Measurements from ENCODE around the gene HOPX.

The HOPX gene

DNA sequence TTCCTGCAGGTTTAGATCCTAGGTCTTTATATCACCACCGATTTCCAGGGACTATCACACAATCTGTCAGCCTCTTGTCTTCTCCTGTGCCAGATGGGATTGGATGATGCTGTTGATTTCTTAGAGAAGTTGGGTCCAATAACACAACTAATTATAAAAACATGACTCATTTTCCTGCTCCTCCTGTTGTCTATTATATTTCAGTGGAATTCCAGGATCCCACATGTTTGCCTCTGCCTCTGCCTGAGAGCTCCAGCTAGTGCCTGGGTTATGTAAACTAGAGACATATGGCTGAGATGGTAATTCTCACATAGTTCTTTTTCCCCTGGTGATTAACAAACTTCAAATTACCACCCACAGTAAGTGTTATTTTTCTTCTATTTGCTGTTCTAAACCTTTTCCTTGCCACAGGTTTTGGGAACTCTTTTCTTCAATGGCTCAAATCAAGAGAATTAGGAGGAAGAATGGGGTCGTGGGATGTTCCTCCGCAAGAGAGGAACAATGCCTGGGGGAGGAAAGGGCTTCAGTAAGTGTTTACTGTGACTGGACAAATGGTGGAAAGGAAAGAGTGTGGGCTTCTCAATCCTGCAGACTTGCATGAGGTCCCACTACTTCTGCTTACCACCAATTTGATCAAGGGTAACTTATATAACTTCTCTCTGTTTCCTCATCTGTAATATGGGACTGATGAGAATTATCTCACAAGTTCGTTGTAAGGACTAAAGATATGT, 3.4 kb upstream of the HOPX start:
- H3K27me3 ChIP-seq (ENCODE audit: insufficient read depth, poor library complexity, severe bottlenecking) = no peaks in the 10 kb centered on the region
- no peak overlapping the region for H3K4me3 ChIP-seq (replicated peaks; ENCODE audit: insufficient read depth, low read length)
- H3K27ac ChIP-seq (replicated peaks) = no peak overlapping the region
- TF ChIP-seq, protein P1, sequence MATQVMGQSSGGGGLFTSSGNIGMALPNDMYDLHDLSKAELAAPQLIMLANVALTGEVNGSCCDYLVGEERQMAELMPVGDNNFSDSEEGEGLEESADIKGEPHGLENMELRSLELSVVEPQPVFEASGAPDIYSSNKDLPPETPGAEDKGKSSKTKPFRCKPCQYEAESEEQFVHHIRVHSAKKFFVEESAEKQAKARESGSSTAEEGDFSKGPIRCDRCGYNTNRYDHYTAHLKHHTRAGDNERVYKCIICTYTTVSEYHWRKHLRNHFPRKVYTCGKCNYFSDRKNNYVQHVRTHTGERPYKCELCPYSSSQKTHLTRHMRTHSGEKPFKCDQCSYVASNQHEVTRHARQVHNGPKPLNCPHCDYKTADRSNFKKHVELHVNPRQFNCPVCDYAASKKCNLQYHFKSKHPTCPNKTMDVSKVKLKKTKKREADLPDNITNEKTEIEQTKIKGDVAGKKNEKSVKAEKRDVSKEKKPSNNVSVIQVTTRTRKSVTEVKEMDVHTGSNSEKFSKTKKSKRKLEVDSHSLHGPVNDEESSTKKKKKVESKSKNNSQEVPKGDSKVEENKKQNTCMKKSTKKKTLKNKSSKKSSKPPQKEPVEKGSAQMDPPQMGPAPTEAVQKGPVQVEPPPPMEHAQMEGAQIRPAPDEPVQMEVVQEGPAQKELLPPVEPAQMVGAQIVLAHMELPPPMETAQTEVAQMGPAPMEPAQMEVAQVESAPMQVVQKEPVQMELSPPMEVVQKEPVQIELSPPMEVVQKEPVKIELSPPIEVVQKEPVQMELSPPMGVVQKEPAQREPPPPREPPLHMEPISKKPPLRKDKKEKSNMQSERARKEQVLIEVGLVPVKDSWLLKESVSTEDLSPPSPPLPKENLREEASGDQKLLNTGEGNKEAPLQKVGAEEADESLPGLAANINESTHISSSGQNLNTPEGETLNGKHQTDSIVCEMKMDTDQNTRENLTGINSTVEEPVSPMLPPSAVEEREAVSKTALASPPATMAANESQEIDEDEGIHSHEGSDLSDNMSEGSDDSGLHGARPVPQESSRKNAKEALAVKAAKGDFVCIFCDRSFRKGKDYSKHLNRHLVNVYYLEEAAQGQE (IDR thresholded peaks at IDR 0.05; ENCODE audit: insufficient replicate concordance, low read depth) = no peak
- TF ChIP-seq, protein P2, sequence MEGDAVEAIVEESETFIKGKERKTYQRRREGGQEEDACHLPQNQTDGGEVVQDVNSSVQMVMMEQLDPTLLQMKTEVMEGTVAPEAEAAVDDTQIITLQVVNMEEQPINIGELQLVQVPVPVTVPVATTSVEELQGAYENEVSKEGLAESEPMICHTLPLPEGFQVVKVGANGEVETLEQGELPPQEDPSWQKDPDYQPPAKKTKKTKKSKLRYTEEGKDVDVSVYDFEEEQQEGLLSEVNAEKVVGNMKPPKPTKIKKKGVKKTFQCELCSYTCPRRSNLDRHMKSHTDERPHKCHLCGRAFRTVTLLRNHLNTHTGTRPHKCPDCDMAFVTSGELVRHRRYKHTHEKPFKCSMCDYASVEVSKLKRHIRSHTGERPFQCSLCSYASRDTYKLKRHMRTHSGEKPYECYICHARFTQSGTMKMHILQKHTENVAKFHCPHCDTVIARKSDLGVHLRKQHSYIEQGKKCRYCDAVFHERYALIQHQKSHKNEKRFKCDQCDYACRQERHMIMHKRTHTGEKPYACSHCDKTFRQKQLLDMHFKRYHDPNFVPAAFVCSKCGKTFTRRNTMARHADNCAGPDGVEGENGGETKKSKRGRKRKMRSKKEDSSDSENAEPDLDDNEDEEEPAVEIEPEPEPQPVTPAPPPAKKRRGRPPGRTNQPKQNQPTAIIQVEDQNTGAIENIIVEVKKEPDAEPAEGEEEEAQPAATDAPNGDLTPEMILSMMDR (IDR thresholded peaks at IDR 0.05; ENCODE audit: insufficient read depth, low read length) = no peak
- TF ChIP-seq SPI1 (IDR thresholded peaks at IDR 0.05; ENCODE audit: borderline replicate concordance, low read depth) (no peak), POLR2AphosphoS5 (IDR thresholded peaks at IDR 0.05; ENCODE audit: low read depth) (no peak), GABPA (IDR thresholded peaks at IDR 0.05; ENCODE audit: low read depth) (no peak)
- DNase-seq (ENCODE audit: low read depth in 1 of 2, low spot score in 1 of 2) = no peak

DNA sequence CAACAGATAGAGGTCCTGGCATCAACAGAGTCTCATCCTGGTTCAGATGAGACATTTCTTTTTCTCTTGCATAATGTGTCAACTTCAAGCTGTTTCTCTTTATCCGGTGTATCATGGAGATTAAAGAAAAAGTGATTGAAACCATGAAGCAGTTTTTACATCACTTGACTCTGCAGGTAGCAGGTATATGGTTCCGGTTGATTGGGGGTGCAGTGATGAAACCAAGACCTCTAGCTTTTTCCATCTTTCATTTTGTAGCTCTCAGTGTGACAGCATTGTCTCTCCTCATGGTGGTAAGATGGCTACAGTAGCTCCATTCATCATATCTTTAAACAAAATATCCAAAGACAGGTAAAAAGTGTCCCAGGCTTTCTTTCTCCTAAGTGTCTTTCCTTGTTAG, 2.4 kb upstream of the HOPX start:
- no peak overlapping the region for H3K27ac ChIP-seq (replicated peaks)
- TF ChIP-seq, protein P2 (IDR thresholded peaks at IDR 0.05; ENCODE audit: insufficient read depth, low read length) = no peak
- no peak overlapping the region for H3K4me3 ChIP-seq (replicated peaks; ENCODE audit: insufficient read depth, low read length)
- no peaks in the 10 kb centered on the region for H3K27me3 ChIP-seq (ENCODE audit: insufficient read depth, poor library complexity, severe bottlenecking)
- DNase-seq (ENCODE audit: low read depth in 1 of 2, low spot score in 1 of 2) = no peak

DNA sequence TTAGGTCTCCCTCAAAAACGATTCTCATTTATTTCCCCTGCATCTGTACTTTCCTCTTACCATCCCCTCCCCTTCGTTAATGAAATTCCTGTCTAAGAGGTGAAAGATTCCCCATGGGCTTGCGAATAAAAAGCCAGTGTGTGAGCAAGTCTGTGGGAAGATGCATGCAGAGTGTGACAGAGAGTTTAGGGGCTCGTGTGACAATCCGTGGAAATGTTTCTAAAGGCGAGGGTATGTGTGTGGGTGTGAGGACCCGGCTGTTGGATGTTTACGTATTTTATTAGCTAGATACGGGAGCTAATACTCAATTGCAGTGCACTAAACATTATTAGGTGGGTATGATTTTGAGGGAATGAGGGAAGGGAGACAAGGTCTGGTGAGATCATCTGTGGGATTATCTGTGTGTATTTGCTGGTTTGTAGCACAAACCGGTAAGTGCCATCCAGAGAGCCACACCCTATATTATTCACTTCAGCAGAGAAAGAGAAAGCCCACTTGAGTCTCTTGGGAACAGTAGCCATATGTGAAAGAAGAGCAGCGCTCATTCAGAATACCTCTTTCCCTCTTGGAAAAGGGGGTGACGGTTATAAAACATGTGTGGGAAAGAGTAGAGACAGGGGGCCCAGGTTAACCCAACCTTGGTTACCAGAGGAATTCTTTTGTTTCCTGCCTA, 893 bp upstream of the HOPX start:
- DNase-seq (ENCODE audit: low read depth in 1 of 2, low spot score in 1 of 2) = no peak
- H3K27me3 ChIP-seq (ENCODE audit: insufficient read depth, poor library complexity, severe bottlenecking) = no peaks in the 10 kb centered on the region
- H3K27ac ChIP-seq (replicated peaks) = no peak overlapping the region
- TF ChIP-seq POLR2AphosphoS5 (IDR thresholded peaks at IDR 0.05; ENCODE audit: low read depth) (no peak), SPI1 (IDR thresholded peaks at IDR 0.05; ENCODE audit: borderline replicate concordance, low read depth) (no peak), GABPA (IDR thresholded peaks at IDR 0.05; ENCODE audit: low read depth) (no peak)
- TF ChIP-seq, protein P1 (IDR thresholded peaks at IDR 0.05; ENCODE audit: insufficient replicate concordance, low read depth) = no peak
- TF ChIP-seq, protein P2 (IDR thresholded peaks at IDR 0.05; ENCODE audit: insufficient read depth, low read length) = no peak
- no peak overlapping the region for H3K4me3 ChIP-seq (replicated peaks; ENCODE audit: insufficient read depth, low read length)

Measured in HL-60 (cell line).